HepG2 (cell line): ENCODE data around the gene LCORL. TPM values are rescaled to one million over a fixed set of nuclear protein-coding genes. Genes with fewer than 3 reads are reported as not detected.

Source experiments
- ATAC-seq: fragments of 200-7000 bp; cut with Tn5 transposase; 3 replicates; pipeline ENCODE4 v1.9.1; 2020; ENCODE audit warnings: mild to moderate bottlenecking, moderate library complexity
- BruUV-seq: library from RNA; stranded (reverse); fragments of 400-500 nt; replicated peaks from 2 replicates; lab custom pipeline; 2021; lab: Mats Ljungman, UMichigan
- CTCF ChIA-PET: fragments of 300-600 bp; formaldehyde crosslinking; extraction: SDS; loops from one replicate; lab custom pipeline; 2021; ENCODE audit warnings: low total read pairs, inconsistent platforms, low intra/inter-chr PET ratio; lab: Yijun Ruan, JAX
- POLR2A ChIA-PET: fragments of 350-600 bp; sonication (Branson Sonifier 250); formaldehyde crosslinking; loops from one replicate; lab custom pipeline; 2020; ENCODE audit warnings: antibody characterized with exemption, inconsistent platforms; lab: Yijun Ruan, JAX
- DNase-seq: peaks from one replicate; pipeline ENCODE4 v3.0.0-alpha.2; 2015; ENCODE audit warnings: low spot score
- FAIRE-seq: peaks from 3 replicates; lab custom pipeline; 2011; peaks lifted over from hg19 to GRCh38; lab: Jason Lieb, UNC
- H2AFZ ChIP-seq: one replicate; pipeline ENCODE4 v1.6.1; 2011; ENCODE audit warnings: low read length, inconsistent platforms
- H3K27ac ChIP-seq: fragments of 300-600 bp; 3 replicates; pipeline ENCODE4 v1.8.0; 2011; ENCODE audit warnings: mixed run types, mild to moderate bottlenecking, mixed read lengths, low read length, inconsistent platforms; ENCODE audit not compliant: insufficient read depth; ENCODE audit errors: extremely low read length
- H3K27me3 ChIP-seq, 2 experiments: fragments of 200-600 bp in 1 of 2; 2 replicates in 1 of 2; 3 replicates in 1 of 2; pipeline versions ENCODE4 v1.6.0 to v1.8.0; 2011; ENCODE audit warnings: low read length in 2 of 2, mild to moderate bottlenecking in 2 of 2, moderate library complexity in 2 of 2, inconsistent platforms in 1 of 2; ENCODE audit not compliant: insufficient read depth in 2 of 2, control insufficient read depth in 1 of 2
- H3K36me3 ChIP-seq, 2 experiments: fragments of 200-600 bp in 1 of 2; replicated peaks in 1 of 2; 2 replicates in 1 of 2; 3 replicates in 1 of 2; pipeline versions ENCODE4 v1.5.1 to v1.8.0; 2011; ENCODE audit warnings: low read length in 2 of 2, inconsistent platforms in 1 of 2; ENCODE audit not compliant: insufficient read depth in 2 of 2, control insufficient read depth in 1 of 2
- H3K4me1 ChIP-seq: 2 replicates; pipeline ENCODE4 v1.5.1; 2012; ENCODE audit warnings: low read length, inconsistent platforms; ENCODE audit not compliant: insufficient read depth
- H3K4me2 ChIP-seq: 2 replicates; pipeline ENCODE4 v1.6.0; 2011; ENCODE audit warnings: low read depth, low read length, inconsistent platforms
- H3K4me3 ChIP-seq, 3 experiments: fragments of 200-600 bp in 1 of 3; sonication (generic), shearing (Covaris generic) in 1 of 3; replicated peaks in 1 of 3; 2 replicates each; pipeline ENCODE4 v1.5.1; 2011 to 2016; ENCODE audit warnings: low read length in 3 of 3, inconsistent platforms in 2 of 3, low read depth in 2 of 3, mild to moderate bottlenecking in 2 of 3, control low read depth in 1 of 3, mixed read lengths in 1 of 3; ENCODE audit not compliant: insufficient read depth in 1 of 3
- H3K79me2 ChIP-seq: one replicate; pipeline ENCODE4 v1.6.1; 2011; ENCODE audit warnings: low read length, inconsistent platforms; ENCODE audit not compliant: insufficient read depth
- H3K9ac ChIP-seq: 2 replicates; pipeline ENCODE4 v1.6.0; 2011; ENCODE audit warnings: mild to moderate bottlenecking, low read depth, low read length, inconsistent platforms; ENCODE audit not compliant: insufficient read depth
- H3K9me3 ChIP-seq: 2 replicates; pipeline ENCODE4 v1.5.1; 2012; ENCODE audit warnings: mild to moderate bottlenecking, low read length
- H4K20me1 ChIP-seq: 2 replicates; pipeline ENCODE4 v1.6.0; 2011; ENCODE audit warnings: inconsistent platforms, mild to moderate bottlenecking, low read length, moderate library complexity; ENCODE audit not compliant: insufficient read depth
- HMG20A ChIP-seq: IDR thresholded peaks from 2 replicates; pipeline ENCODE4 v1.6.1; 2016; ENCODE audit warnings: borderline replicate concordance
- MYC ChIP-seq: sonication (generic); formaldehyde crosslinking; IDR thresholded peaks from 2 replicates; pipeline ENCODE4 v1.9.0; 2021; ENCODE audit warnings: missing genetic modification reagents, borderline replicate concordance
- RARA ChIP-seq: IDR thresholded peaks from 2 replicates; pipeline ENCODE4 v1.6.1; 2016; ENCODE audit warnings: missing genetic modification reagents, missing compliant biosample characterization
- REXO4 ChIP-seq: sonication (generic); formaldehyde crosslinking; IDR thresholded peaks from 2 replicates; pipeline ENCODE4 v1.8.0; 2022; ENCODE audit warnings: missing genetic modification reagents, mild to moderate bottlenecking, borderline replicate concordance
- ZNF563 ChIP-seq: sonication (generic); formaldehyde crosslinking; IDR thresholded peaks from 2 replicates; pipeline ENCODE4 v1.8.0; 2022; ENCODE audit warnings: mild to moderate bottlenecking, moderate library complexity, missing genetic modification reagents
- ZZZ3 ChIP-seq: sonication (generic); formaldehyde crosslinking; IDR thresholded peaks from 2 replicates; pipeline ENCODE4 v1.4.0; 2020; ENCODE audit warnings: missing genetic modification reagents, mild to moderate bottlenecking, borderline replicate concordance
- WGBS: methylation state at CpG from one replicate; pipeline ENCODE4 v1.1.6; 2017; ENCODE audit warnings: low lambda C conversion rate; 5-methylcytosine and 5-hydroxymethylcytosine counted together
- in situ Hi-C: cut with HindIII; loops from 2 replicates; pipeline ENCODE4 v1.10.0; 2017; ENCODE audit warnings: low pct_unique_long_range_greater_than_20kb; ENCODE audit not compliant: extremely low pct_ligation_motif_present
- intact Hi-C: fragments of 100-400 bp; cut with micrococcal nuclease; formaldehyde crosslinking; loops from one replicate; pipeline ENCODE4 v1.10.0; 2022; ENCODE audit not compliant: unreplicated experiment
- polyA plus RNA-seq, 8 experiments: library from polyadenylated mRNA; depleted of rRNA in 3 of 8; stranded (reverse) in 7 of 8; unstranded in 1 of 8; fragments of >200 nt; fragmentation: Illumina TruSeq in 4 of 8; extraction: Trizol in 4 of 8; gene quantifications; 2 replicates each; pipeline versions ENCODE4 v1.2.1 to v1.2.3, GENCODE V29; 2011 to 2016; ENCODE audit warnings: low read depth in 4 of 8, missing spikeins in 1 of 8, mixed read lengths in 1 of 8; ENCODE audit not compliant: insufficient read depth in 1 of 8
- total RNA-seq, 5 experiments: library from RNA; depleted of rRNA; stranded (reverse); fragments of >200 nt; fragmentation: Illumina TruSeq; extraction: Trizol; gene quantifications; 2 replicates each; pipeline ENCODE4 v1.2.3, GENCODE V29; 2016; ENCODE audit warnings: low read depth in 1 of 5
- TF ChIP-seq, protein P1 (sequence below), 2 experiments: sonication (generic) in 1 of 2; formaldehyde crosslinking in 1 of 2; IDR thresholded peaks; 2 replicates each; pipeline versions ENCODE4 v1.6.1 to v1.9.0; 2014 to 2022; ENCODE audit warnings: antibody characterized with exemption in 1 of 2, borderline replicate concordance in 1 of 2, inconsistent platforms in 1 of 2, low read depth in 1 of 2, missing genetic modification reagents in 1 of 2

Gene LCORL
- total and polyA plus RNA-seq, 2 of the 13 experiments (the other 11 are each of a cell fraction or from before 2014, with no cell fraction given) = 5.3 to 14.5 TPM

DNA sequence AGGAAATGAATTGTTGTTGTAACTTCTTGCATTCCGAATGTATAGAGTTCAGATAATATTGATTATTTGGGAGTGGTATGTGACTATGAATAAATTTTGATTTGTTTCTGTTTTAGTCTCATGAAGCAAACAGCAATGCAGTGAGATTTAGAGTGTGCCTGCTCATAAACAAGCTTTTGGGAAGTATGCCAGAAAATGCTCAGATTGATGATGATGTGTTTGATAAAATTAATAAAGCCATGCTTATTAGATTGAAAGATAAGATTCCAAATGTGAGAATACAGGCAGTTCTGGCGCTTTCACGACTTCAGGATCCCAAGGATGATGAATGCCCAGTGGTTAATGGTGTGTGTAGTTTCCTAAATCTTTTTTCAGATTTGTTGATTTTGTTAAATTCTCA is 208.8 kb downstream of the LCORL start (continued):
- TF ChIP-seq ZZZ3 (CRISPR knock-in tag) (no peak), HMG20A (CRISPR knock-in tag) (no peak), ZNF563 (no peak), REXO4 (no peak), RARA (no peak)
- TF ChIP-seq, protein P1, sequence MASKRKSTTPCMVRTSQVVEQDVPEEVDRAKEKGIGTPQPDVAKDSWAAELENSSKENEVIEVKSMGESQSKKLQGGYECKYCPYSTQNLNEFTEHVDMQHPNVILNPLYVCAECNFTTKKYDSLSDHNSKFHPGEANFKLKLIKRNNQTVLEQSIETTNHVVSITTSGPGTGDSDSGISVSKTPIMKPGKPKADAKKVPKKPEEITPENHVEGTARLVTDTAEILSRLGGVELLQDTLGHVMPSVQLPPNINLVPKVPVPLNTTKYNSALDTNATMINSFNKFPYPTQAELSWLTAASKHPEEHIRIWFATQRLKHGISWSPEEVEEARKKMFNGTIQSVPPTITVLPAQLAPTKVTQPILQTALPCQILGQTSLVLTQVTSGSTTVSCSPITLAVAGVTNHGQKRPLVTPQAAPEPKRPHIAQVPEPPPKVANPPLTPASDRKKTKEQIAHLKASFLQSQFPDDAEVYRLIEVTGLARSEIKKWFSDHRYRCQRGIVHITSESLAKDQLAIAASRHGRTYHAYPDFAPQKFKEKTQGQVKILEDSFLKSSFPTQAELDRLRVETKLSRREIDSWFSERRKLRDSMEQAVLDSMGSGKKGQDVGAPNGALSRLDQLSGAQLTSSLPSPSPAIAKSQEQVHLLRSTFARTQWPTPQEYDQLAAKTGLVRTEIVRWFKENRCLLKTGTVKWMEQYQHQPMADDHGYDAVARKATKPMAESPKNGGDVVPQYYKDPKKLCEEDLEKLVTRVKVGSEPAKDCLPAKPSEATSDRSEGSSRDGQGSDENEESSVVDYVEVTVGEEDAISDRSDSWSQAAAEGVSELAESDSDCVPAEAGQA (IDR thresholded peaks at IDR 0.05; ENCODE audit: low read depth) = no peak
- TF ChIP-seq, protein P1 (CRISPR knock-in tag; IDR thresholded peaks at IDR 0.05; ENCODE audit: borderline replicate concordance) = no peak

DNA sequence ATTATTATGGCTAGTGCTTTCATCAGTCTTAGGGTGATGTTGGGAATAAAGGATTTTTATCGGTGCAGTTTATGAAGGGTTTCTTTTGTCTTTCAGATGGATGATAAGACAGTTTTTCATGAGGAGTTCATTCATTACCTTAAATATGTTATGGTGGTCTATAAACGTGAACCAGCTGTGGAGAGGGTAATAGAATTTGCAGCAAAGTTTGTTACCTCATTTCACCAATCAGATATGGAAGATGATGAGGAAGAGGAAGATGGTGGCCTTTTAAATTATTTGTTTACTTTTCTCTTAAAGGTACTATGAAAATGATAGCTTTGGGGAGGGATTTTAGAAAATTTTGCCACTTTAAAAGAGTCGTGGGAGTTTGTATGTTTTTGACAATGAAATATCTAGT is 209.4 kb downstream of the LCORL start:
- FAIRE-seq = no peak
- no peak for ATAC-seq
- BruUV-seq = no TSS peak
- H3K27me3 ChIP-seq = no peaks in the 10 kb centered on the region; a peak in 1 of 5 replicates
- in situ Hi-C loops = loop anchor here (10.0 kb wide), 2 partner anchors 213 to 553 kb away; partner anchors contain the start of gene LCORL
- H3K9me3 ChIP-seq = no peaks in the 10 kb centered on the region
- peak overlapping the region; percentile 72 for H3K27ac ChIP-seq
- H3K79me2 ChIP-seq = peaks cover 79% of the 10 kb centered on the region
- intact Hi-C loops = no loop called here
- CTCF ChIA-PET = no interaction called here
- POLR2A ChIA-PET = no interaction called here
- no peak overlapping the region for H2AFZ ChIP-seq
- peaks cover 31% of the 10 kb centered on the region for H3K4me1 ChIP-seq
- peaks cover 26% of the 10 kb centered on the region for H4K20me1 ChIP-seq
- peak overlapping the region; percentile 97 for H3K9ac ChIP-seq
- peak overlapping the region; percentile 79 for H3K4me2 ChIP-seq
- TF ChIP-seq MYC (CRISPR knock-in tag) = no peak
- peaks cover 2 to 20% of the 10 kb centered on the region in 2 experiments; a peak in 4 of 5 replicates for H3K36me3 ChIP-seq
- WGBS = under 1% methylated on average over 3 of the region's 3 CpGs
- DNase-seq = no peak
- H3K4me3 ChIP-seq = peak overlapping the region; percentile 68 to 93 (median 79); a peak in 5 of 6 replicates
